ENCODE results near the gene SLC6A13. TPM values are rescaled to one million over a fixed set of nuclear protein-coding genes. Genes with fewer than 3 reads are reported as not detected.

The SLC6A13 gene
- total RNA-seq, 1 experiment from 2014 or later = 3.5 TPM

DNA sequence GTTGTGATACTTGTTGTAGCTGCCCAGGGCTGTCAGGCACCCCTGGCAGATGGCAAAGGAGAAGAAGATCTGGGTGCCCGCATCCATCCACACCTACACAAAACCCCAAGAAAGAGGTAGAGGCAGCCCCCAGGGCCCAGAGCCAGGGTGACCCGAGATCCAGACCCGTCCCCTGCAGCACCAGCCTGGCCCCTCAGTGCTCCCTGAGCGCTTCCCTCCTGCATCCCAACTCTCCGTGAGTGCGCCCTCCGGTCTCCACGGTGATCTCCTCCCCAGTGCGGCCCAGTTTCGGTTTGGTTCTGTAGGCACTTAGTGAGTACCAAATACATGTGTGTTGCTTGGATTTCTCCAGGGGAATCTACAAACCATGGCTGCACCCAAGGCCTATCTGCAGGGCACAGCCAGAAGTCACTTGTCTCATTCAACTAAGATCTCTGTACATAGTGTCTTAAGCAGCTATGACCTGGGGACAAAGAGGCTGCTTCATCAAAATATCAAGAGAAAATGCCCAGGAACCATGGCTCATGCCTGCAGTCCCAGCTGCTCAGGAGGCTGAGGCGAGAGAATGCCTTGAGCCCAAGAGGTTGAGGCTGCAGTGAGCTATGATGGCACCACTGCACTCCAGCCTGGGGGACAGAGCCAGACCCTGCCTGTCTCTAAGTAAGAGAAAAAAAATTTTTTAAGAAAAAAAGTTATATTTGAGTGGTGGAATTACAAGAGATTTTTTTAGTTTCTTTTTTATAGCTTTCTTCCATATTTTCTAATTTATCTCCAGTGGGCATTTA, 64.5 kb downstream of the SLC6A13 start:
- no TSS peak for BruUV-seq (replicated peaks)
- intact Hi-C loops (cut with micrococcal nuclease; ENCODE audit: unreplicated experiment) = no loop called here
- H3K36me3 Mint-ChIP-seq (ENCODE audit: insufficient read depth, unreplicated experiment) = no peaks in the 10 kb centered on the region
- TF ChIP-seq CTCF (IDR thresholded peaks at IDR 0.05; ENCODE audit: unreplicated experiment) = no peak
- no peaks in the 10 kb centered on the region for H3K9me3 Mint-ChIP-seq (ENCODE audit: low read depth, unreplicated experiment)
- DNase-seq = no peak
- H3K4me3 Mint-ChIP-seq (ENCODE audit: low read depth, unreplicated experiment) = no peak overlapping the region
- H3K27ac Mint-ChIP-seq (ENCODE audit: unreplicated experiment) = no peak overlapping the region
- no peaks in the 10 kb centered on the region for H3K4me1 Mint-ChIP-seq (ENCODE audit: low read depth, unreplicated experiment)
- CTCF ChIA-PET = interaction anchor here (0.6 kb wide), 1 partner anchor 484 kb away, joined by 6 read pairs; no protein-coding TSS in a partner anchor
- peaks cover 70% of the 10 kb centered on the region for H3K27me3 Mint-ChIP-seq (ENCODE audit: unreplicated experiment)

DNA sequence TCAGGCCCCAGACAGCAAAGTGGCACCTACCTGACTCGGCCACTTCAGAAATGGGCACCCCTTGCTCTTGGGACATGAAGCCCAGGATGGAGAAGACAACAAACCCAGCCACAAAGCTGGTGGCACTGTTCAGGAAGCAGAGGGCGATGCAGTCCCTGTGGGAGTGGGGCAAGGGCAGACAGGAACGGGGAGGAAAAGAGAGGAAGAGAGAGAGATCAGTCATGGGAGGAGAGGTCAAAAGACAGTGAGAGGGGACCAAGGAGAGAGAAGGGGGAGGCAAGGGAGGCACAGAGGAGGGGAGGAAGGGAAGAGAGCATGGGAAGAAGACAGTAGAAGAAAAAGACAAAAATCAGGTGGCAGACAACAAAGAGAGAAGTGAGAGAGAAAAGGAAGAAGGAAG, 65.3 kb downstream of the SLC6A13 start:
- H3K27me3 Mint-ChIP-seq (ENCODE audit: unreplicated experiment) = peaks cover 71% of the 10 kb centered on the region

GRCh38 chr12:196436-196835, 66.2 kb downstream of the SLC6A13 start:
- Mint-ChIP-seq H3K36me3 (ENCODE audit: insufficient read depth, unreplicated experiment) (no peaks in the 10 kb centered on the region), H3K27me3 (ENCODE audit: unreplicated experiment) (peaks cover 71% of the 10 kb centered on the region), H3K9me3 (ENCODE audit: low read depth, unreplicated experiment) (no peaks in the 10 kb centered on the region), H3K4me3 (ENCODE audit: low read depth, unreplicated experiment) (no peak overlapping the region), H3K27ac (ENCODE audit: unreplicated experiment) (no peak overlapping the region), H3K4me1 (ENCODE audit: low read depth, unreplicated experiment) (no peaks in the 10 kb centered on the region)
- intact Hi-C loops (cut with micrococcal nuclease; ENCODE audit: unreplicated experiment) = no loop called here
- CTCF ChIA-PET = no interaction called here
- no TSS peak for BruUV-seq (replicated peaks)
- no peak for DNase-seq
- TF ChIP-seq CTCF (IDR thresholded peaks at IDR 0.05; ENCODE audit: unreplicated experiment) = no peak

More for the DNA sequence above, 65.3 kb downstream of the SLC6A13 start:
- H3K9me3 Mint-ChIP-seq (ENCODE audit: low read depth, unreplicated experiment) = no peaks in the 10 kb centered on the region
- no peak overlapping the region for H3K27ac Mint-ChIP-seq (ENCODE audit: unreplicated experiment)
- no peak overlapping the region for H3K4me3 Mint-ChIP-seq (ENCODE audit: low read depth, unreplicated experiment)
- no peak for TF ChIP-seq CTCF (IDR thresholded peaks at IDR 0.05; ENCODE audit: unreplicated experiment)
- intact Hi-C loops (cut with micrococcal nuclease; ENCODE audit: unreplicated experiment) = no loop called here
- no peaks in the 10 kb centered on the region for H3K36me3 Mint-ChIP-seq (ENCODE audit: insufficient read depth, unreplicated experiment)
- H3K4me1 Mint-ChIP-seq (ENCODE audit: low read depth, unreplicated experiment) = no peaks in the 10 kb centered on the region
- no TSS peak for BruUV-seq (replicated peaks)
- CTCF ChIA-PET = no interaction called here
- no peak for DNase-seq

DNA sequence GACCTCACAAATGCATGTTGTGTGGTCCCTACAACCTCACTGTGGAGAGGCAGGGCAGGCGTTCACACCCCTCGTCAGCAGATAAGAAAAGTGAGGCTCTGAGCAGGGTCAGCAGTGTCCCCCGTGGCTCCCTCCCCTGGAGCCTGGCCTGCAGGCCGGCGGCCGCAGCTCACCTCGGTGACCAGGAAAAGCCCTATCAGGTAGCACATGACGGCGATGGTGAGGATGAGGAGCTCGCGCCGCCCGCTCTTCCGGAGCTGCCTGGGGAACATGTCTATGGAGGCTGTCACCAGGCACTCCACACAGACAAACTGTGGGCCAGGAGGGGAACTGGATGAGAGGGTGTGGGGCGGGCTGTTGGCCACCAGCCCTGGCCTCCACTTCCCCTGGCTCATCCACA, 66.7 kb downstream of the SLC6A13 start:
- Mint-ChIP-seq H3K4me3 (ENCODE audit: low read depth, unreplicated experiment) (no peak overlapping the region), H3K27ac (ENCODE audit: unreplicated experiment) (no peak overlapping the region), H3K27me3 (ENCODE audit: unreplicated experiment) (peaks cover 71% of the 10 kb centered on the region), H3K9me3 (ENCODE audit: low read depth, unreplicated experiment) (no peaks in the 10 kb centered on the region), H3K36me3 (ENCODE audit: insufficient read depth, unreplicated experiment) (no peaks in the 10 kb centered on the region), H3K4me1 (ENCODE audit: low read depth, unreplicated experiment) (no peaks in the 10 kb centered on the region)
- intact Hi-C loops (cut with micrococcal nuclease; ENCODE audit: unreplicated experiment) = no loop called here
- TF ChIP-seq CTCF (IDR thresholded peaks at IDR 0.05; ENCODE audit: unreplicated experiment) = no peak
- DNase-seq = no peak
- CTCF ChIA-PET = no interaction called here
- no TSS peak for BruUV-seq (replicated peaks)

Measured in Calu3 (cell line).